Suprapubic skin (tissue), 4 donors: ENCODE results near the gene SFT2D1. TPM values are rescaled to one million over a fixed set of nuclear protein-coding genes. Genes with fewer than 3 reads are reported as not detected.
"Not testable (repeated sequence)": the region's sequence is repeated elsewhere in the genome, so short reads cannot be mapped to it uniquely, and the experiment has no call there.

Experiments used
- DNase-seq, 2 donors: peaks; one replicate each; pipeline ENCODE4 v3.0.0-alpha.2; 2019; ENCODE audit warnings: low spot score in 2 of 2
- H3K27ac ChIP-seq: fragments of 200-600 bp; sonication (generic); one replicate; pipeline ENCODE4 v1.5.1; 2019
- H3K27me3 ChIP-seq: fragments of 200-600 bp; sonication (generic); one replicate; pipeline ENCODE4 v1.5.1; 2019
- H3K36me3 ChIP-seq: fragments of 200-600 bp; sonication (generic); one replicate; pipeline ENCODE4 v1.5.1; 2019
- H3K4me1 ChIP-seq: fragments of 200-600 bp; sonication (generic); one replicate; pipeline ENCODE4 v1.5.1; 2019
- H3K4me3 ChIP-seq: fragments of 200-600 bp; sonication (generic); one replicate; pipeline ENCODE4 v1.5.1; 2019; ENCODE audit warnings: mild to moderate bottlenecking
- H3K9me3 ChIP-seq: fragments of 200-600 bp; sonication (generic); one replicate; pipeline ENCODE4 v1.5.1; 2019
- EP300 ChIP-seq: sonication (generic); formaldehyde crosslinking; IDR thresholded peaks from one replicate; pipeline ENCODE4 v1.6.1; 2017; ENCODE audit warnings: antibody characterized with exemption
- POLR2A ChIP-seq, 2 donors: fragments of 450-650 bp; IDR thresholded peaks; one replicate each; pipeline ENCODE4 v1.6.1; 2017; ENCODE audit warnings: antibody characterized with exemption in 2 of 2, mild to moderate bottlenecking in 2 of 2, moderate library complexity in 2 of 2
- POLR2AphosphoS5 ChIP-seq, 3 donors: sonication (generic); formaldehyde crosslinking; IDR thresholded peaks; one replicate each; pipeline ENCODE4 v1.6.1; 2017; ENCODE audit warnings: antibody characterized with exemption in 3 of 3
- WGBS: methylation state at CpG from one replicate; pipeline ENCODE4 v1.1.5; 2018; 5-methylcytosine and 5-hydroxymethylcytosine counted together
- total RNA-seq, 4 donors: library from RNA; depleted of rRNA; stranded (reverse); fragments of >200 nt; gene quantifications; one replicate each; pipeline ENCODE4 v1.1.0, GENCODE V29; 2016
- TF ChIP-seq, protein P1 (sequence below), 2 donors: fragments of 200-600 bp in 1 of 2; fragments of 450-650 bp in 1 of 2; sonication (generic) in 1 of 2; IDR thresholded peaks; one replicate each; pipeline ENCODE4 v1.5.1; 2016 to 2019; ENCODE audit warnings: antibody characterized with exemption in 2 of 2, mild to moderate bottlenecking in 1 of 2, moderate library complexity in 1 of 2

SFT2D1 gene
- total RNA-seq: 10 to 100 TPM; 26.0 to 55.0 (median 33.2) TPM

DNA sequence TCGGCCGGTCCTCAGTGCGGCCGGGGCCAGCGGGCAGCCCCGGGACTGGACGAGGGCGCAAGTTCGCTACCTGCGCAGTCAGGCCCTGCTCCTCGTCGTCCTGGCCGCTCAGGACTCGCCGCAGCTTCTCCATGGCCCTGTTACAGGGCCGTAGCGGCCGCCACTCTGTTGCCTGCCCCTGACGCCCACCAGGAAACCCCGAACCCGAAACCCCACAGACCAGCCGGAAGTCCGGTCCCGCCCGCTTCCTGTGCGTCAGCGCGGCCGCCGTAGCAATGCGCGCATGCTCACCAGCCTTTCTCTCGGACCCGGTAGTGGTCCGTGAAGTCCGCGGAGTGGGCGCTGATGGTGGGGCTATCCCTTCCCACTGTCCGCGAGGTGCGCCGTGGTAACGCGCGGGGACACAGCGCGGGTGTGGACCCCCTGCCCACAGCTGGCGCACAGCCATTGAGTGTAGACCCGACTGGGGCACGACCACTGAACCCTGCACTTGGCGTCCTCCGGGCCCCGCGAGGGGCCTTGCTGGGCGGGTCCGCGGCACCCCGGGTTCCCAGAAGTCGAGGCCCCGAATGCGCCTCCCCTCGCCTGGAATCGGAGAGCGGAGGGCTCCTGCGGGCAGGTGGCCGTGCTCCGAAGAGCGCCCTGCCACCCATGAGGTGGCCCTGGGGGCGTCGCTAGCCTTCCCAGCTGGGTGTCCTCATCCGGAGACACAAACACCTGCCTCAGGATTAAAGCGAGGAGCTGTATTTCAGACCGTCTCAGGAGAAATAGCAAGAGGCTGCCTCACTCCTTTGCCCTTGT lies at the start of gene SFT2D1:
Gene SFT2D1, minus strand, starts transcription at position 197 of the 801 bp plus-strand sequence. Its CDS starts 64 bp downstream, at position 133.
- 1% methylated on average over 8 of the region's 73 CpGs for WGBS

DNA sequence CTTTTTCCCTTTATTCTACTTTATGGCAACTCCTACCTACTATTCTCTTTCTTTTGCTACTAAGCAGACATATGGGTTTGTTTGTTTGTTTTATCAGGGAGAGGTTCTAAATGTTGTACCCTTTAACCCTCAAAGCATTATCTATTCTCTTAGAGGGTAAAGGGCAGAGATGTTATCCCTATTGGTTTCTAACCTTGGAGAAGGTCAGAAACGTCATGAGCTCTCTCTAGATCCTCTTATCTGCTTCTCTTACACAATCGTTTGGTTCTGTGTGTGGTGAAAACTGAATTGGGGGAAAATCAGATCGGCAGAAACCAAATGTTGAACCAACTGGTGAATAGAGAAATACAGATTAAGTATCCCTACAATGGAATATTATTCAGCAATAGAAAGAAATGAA lies 46.8 kb upstream of the SFT2D1 start:
- DNase-seq: no peak
- 71% methylated on average over 3 of the region's 3 CpGs for WGBS
- Histone ChIP-seq H3K36me3 (no peaks in the 10 kb centered on the region), H3K4me1 (peaks cover 2% of the 10 kb centered on the region), H3K27me3 (peaks cover 3% of the 10 kb centered on the region), H3K27ac (no peak overlapping the region), H3K9me3 (no peaks in the 10 kb centered on the region), H3K4me3 (no peak overlapping the region)
- TF ChIP-seq POLR2A (IDR thresholded peaks at IDR 0.05) (no peak), POLR2AphosphoS5 (IDR thresholded peaks at IDR 0.05) (no peak), EP300 (no peak)
- TF ChIP-seq, protein P1, sequence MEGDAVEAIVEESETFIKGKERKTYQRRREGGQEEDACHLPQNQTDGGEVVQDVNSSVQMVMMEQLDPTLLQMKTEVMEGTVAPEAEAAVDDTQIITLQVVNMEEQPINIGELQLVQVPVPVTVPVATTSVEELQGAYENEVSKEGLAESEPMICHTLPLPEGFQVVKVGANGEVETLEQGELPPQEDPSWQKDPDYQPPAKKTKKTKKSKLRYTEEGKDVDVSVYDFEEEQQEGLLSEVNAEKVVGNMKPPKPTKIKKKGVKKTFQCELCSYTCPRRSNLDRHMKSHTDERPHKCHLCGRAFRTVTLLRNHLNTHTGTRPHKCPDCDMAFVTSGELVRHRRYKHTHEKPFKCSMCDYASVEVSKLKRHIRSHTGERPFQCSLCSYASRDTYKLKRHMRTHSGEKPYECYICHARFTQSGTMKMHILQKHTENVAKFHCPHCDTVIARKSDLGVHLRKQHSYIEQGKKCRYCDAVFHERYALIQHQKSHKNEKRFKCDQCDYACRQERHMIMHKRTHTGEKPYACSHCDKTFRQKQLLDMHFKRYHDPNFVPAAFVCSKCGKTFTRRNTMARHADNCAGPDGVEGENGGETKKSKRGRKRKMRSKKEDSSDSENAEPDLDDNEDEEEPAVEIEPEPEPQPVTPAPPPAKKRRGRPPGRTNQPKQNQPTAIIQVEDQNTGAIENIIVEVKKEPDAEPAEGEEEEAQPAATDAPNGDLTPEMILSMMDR (IDR thresholded peaks at IDR 0.05): no peak

More for the DNA sequence above, at the start of gene SFT2D1:
- DNase-seq: peak; percentile 91 to 94
- TF ChIP-seq, protein P1 (IDR thresholded peaks at IDR 0.05): no peak
- TF ChIP-seq POLR2AphosphoS5 (IDR thresholded peaks at IDR 0.05) (peak; percentile 40 to 79 (median 70)), POLR2A (IDR thresholded peaks at IDR 0.05) (peak; percentile 49 to 90)
- peaks cover 1% of the 10 kb centered on the region for H3K36me3 ChIP-seq
- no peaks in the 10 kb centered on the region for H3K27me3 ChIP-seq
- no peaks in the 10 kb centered on the region for H3K9me3 ChIP-seq
- H3K27ac ChIP-seq: peak within 1 kb of the TSS; percentile 93
- peaks cover 37% of the 10 kb centered on the region for H3K4me1 ChIP-seq
- H3K4me3 ChIP-seq: peak within 1 kb of the TSS; percentile 87

GRCh38 chr6:166388290-166389004 lies 46.1 kb upstream of the SFT2D1 start:
- Histone ChIP-seq H3K4me3 (no peak overlapping the region), H3K27ac (no peak overlapping the region), H3K9me3 (no peaks in the 10 kb centered on the region), H3K36me3 (no peaks in the 10 kb centered on the region), H3K27me3 (peaks cover 1% of the 10 kb centered on the region), H3K4me1 (peaks cover 5% of the 10 kb centered on the region)
- TF ChIP-seq, protein P1 (IDR thresholded peaks at IDR 0.05): no peak
- no peak for TF ChIP-seq EP300
- TF ChIP-seq POLR2A (IDR thresholded peaks at IDR 0.05): no peak
- TF ChIP-seq POLR2AphosphoS5 (IDR thresholded peaks at IDR 0.05): no peak
- no peak for DNase-seq
- WGBS: 88% methylated on average over 13 of the region's 13 CpGs

GRCh38 chr6:166387642-166388289 lies 45.4 kb upstream of the SFT2D1 start:
- no peak for TF ChIP-seq EP300
- no peak for TF ChIP-seq POLR2A (IDR thresholded peaks at IDR 0.05)
- TF ChIP-seq, protein P1 (IDR thresholded peaks at IDR 0.05): no peak
- no peak for TF ChIP-seq POLR2AphosphoS5 (IDR thresholded peaks at IDR 0.05)
- Histone ChIP-seq H3K27me3 (no peaks in the 10 kb centered on the region), H3K27ac (no peak overlapping the region), H3K4me3 (no peak overlapping the region), H3K9me3 (no peaks in the 10 kb centered on the region), H3K36me3 (no peaks in the 10 kb centered on the region), H3K4me1 (peaks cover 5% of the 10 kb centered on the region)
- no peak for DNase-seq
- WGBS: 77% methylated on average over 5 of the region's 5 CpGs

DNA sequence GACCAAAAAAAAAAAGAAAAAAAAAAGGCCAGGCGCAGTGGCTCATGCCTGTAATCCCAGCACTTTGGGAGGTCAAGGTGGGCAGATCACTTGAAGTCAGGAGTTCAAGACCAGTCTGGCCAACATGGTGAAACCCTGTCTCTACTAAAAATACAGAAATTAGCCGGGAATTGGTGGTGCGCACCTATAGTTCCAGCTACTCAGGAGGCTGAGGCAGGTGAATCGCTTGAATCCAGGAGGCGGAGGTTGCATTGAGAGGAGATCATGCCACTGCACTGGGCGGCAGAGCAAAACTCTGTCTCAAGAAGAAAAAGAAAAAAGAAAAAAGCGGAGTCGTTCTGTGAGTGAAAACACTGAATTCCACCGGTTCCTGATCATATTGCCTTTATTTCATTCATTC lies 44.8 kb upstream of the SFT2D1 start:
- H3K27me3 ChIP-seq, H3K36me3 ChIP-seq, H3K4me3 ChIP-seq, H3K27ac ChIP-seq, DNase-seq, H3K9me3 ChIP-seq, H3K4me1 ChIP-seq: not testable (repeated sequence)
- 96% methylated on average over 9 of the region's 9 CpGs for WGBS
